IMR-90 (cell line): ENCODE measurements around the gene PRR33.

Experiments used
- BHLHE40 ChIP-seq: fragments of 150-350 bp; IDR thresholded peaks from 2 replicates; pipeline ENCODE4 v1.6.1; 2016; ENCODE audit warnings: mild to moderate bottlenecking, low read depth, low read length
- CEBPB ChIP-seq: IDR thresholded peaks from 2 replicates; pipeline ENCODE4 v1.6.1; 2012; ENCODE audit warnings: low read depth, low read length, improper control_type of control experiment
- POLR2A ChIP-seq: IDR thresholded peaks from 2 replicates; pipeline ENCODE4 v1.6.1; 2012; ENCODE audit warnings: mild to moderate bottlenecking, low read depth, low read length
- SMC3 ChIP-seq: fragments of 150-350 bp; IDR thresholded peaks from 2 replicates; pipeline ENCODE4 v1.6.1; 2016; ENCODE audit warnings: low read depth, mild to moderate bottlenecking, antibody characterized with exemption, low read length, moderate library complexity
- TF ChIP-seq, protein P1 (sequence below): conservative IDR thresholded peaks from 2 replicates; pipeline ENCODE4 v1.5.1; 2012; ENCODE audit warnings: mild to moderate bottlenecking, low read depth, low read length, improper control_type of control experiment

- no peak for TF ChIP-seq CEBPB
- no peak for TF ChIP-seq POLR2A
- TF ChIP-seq, protein P1, sequence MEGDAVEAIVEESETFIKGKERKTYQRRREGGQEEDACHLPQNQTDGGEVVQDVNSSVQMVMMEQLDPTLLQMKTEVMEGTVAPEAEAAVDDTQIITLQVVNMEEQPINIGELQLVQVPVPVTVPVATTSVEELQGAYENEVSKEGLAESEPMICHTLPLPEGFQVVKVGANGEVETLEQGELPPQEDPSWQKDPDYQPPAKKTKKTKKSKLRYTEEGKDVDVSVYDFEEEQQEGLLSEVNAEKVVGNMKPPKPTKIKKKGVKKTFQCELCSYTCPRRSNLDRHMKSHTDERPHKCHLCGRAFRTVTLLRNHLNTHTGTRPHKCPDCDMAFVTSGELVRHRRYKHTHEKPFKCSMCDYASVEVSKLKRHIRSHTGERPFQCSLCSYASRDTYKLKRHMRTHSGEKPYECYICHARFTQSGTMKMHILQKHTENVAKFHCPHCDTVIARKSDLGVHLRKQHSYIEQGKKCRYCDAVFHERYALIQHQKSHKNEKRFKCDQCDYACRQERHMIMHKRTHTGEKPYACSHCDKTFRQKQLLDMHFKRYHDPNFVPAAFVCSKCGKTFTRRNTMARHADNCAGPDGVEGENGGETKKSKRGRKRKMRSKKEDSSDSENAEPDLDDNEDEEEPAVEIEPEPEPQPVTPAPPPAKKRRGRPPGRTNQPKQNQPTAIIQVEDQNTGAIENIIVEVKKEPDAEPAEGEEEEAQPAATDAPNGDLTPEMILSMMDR = no peak
- TF ChIP-seq BHLHE40 = no peak
- no peak for TF ChIP-seq SMC3
Observed at GRCh38 chr11:1924181-1924580, 32.5 kb upstream of the PRR33 start.
